ENCODE measurements around the gene ZSWIM3.

ZSWIM3 gene

DNA sequence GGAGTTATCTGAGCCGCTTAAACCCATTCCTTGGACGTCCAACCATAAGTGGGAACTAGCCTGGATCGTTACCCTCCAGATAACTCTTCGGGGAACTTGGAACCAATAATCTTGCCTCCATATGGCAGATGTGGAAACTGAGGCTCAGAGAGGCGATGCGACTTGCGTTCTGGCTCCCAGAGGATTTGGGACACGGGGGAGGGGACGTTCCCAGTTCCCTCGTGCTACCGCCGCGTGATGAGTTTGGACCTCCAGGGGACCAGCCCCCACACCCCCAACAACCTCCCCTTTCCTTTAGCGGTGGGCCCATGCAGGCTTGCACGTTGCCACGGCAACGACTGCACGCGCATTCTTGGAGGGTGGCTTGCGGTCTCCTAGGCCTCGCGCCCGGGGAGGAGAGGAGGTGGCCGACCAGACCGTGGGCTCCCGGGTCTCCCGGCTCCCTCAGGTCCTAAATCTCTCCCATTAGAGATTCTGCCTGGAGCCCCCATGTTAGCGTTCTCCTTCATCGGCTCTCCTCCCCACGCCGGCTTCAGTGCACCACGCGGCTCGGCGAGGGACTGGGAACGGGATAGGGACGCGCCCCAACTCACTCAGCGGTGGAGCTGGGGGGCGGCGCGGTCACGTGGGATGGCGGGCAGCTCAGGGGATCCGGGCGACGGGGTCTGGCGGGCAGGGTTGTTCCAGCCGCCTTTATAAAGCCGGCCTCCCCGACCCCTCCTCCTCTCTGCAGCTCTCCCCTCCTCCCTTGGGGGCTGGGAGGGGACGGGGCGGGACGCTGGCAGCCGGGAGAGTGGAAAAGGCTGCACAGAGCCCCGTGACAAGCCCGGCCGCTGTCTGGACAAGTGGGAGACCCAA is 54.3 kb downstream of the ZSWIM3 start, which contains the start of gene PLTP:
TSS of gene PLTP (minus strand) at position 670 of the 858 bp plus-strand sequence. CDS start 703 bp downstream, outside the sequence.
- peak within 1 kb of the TSS; percentile 53 for H3K4me3 ChIP-seq (replicated peaks; ENCODE audit: low read depth, low read length)
- DNase-seq (ENCODE audit: extremely low read depth, insufficient read length): peak; percentile 50

DNA sequence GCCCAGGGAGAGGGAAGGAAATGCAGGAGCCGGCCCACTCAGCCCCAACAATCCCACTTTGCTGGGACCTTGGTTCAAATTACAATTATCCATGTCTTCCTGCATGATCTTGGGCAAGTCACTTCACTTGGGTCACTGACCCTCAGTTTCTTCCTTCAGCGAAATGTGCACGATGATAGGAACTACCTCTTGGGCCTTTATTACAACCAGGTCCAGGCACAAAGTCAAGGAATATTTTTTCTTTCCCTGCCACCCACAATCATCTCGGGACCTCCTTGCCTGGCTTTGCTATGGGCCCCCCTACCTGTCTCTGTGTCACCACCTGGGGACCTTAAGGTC is 54.9 kb downstream of the ZSWIM3 start:
- TF ChIP-seq, protein P1, sequence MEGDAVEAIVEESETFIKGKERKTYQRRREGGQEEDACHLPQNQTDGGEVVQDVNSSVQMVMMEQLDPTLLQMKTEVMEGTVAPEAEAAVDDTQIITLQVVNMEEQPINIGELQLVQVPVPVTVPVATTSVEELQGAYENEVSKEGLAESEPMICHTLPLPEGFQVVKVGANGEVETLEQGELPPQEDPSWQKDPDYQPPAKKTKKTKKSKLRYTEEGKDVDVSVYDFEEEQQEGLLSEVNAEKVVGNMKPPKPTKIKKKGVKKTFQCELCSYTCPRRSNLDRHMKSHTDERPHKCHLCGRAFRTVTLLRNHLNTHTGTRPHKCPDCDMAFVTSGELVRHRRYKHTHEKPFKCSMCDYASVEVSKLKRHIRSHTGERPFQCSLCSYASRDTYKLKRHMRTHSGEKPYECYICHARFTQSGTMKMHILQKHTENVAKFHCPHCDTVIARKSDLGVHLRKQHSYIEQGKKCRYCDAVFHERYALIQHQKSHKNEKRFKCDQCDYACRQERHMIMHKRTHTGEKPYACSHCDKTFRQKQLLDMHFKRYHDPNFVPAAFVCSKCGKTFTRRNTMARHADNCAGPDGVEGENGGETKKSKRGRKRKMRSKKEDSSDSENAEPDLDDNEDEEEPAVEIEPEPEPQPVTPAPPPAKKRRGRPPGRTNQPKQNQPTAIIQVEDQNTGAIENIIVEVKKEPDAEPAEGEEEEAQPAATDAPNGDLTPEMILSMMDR (IDR thresholded peaks at IDR 0.05; ENCODE audit: insufficient read depth, low read length, poor library complexity, severe bottlenecking): no peak
- Histone ChIP-seq H3K4me3 (replicated peaks; ENCODE audit: low read depth, low read length) (peak overlapping the region; percentile 53), H3K36me3 (ENCODE audit: control insufficient read depth, insufficient read depth, low read length) (no peaks in the 10 kb centered on the region; the same call in 1 of the 2 replicates), H3K27me3 (replicated peaks; ENCODE audit: control insufficient read depth, insufficient read depth, low read length) (no peaks in the 10 kb centered on the region)
- DNase-seq (ENCODE audit: extremely low read depth, insufficient read length): no peak

More for the DNA sequence above, 54.3 kb downstream of the ZSWIM3 start, which contains the start of gene PLTP:
- TF ChIP-seq, protein P1 (IDR thresholded peaks at IDR 0.05; ENCODE audit: insufficient read depth, low read length, poor library complexity, severe bottlenecking): no peak
- Histone ChIP-seq H3K27me3 (replicated peaks; ENCODE audit: control insufficient read depth, insufficient read depth, low read length) (no peaks in the 10 kb centered on the region), H3K36me3 (ENCODE audit: control insufficient read depth, insufficient read depth, low read length) (no peaks in the 10 kb centered on the region; the same call in 1 of the 2 replicates)

DNA sequence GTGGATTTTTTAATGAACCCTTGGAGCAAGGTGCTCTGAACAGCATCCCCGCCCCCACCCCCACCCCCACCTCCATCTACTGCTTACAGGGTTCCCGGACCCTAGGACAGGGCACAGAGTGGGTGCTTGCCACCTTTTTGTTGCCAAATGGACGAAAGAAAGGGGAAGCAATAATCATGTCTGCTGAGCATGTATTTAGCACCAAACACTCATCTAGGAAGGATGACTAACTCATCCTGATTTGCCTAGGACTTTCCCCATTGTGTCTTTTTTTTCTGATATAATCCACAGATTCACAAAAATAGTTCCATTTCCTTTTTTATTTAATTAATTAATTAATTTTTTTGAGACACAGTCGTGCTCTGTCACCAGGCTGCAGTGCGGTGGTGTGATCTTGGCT is 55.7 kb downstream of the ZSWIM3 start:
- Histone ChIP-seq H3K4me3 (replicated peaks; ENCODE audit: low read depth, low read length) (no peak overlapping the region), H3K36me3 (ENCODE audit: control insufficient read depth, insufficient read depth, low read length) (no peaks in the 10 kb centered on the region), H3K27me3 (replicated peaks; ENCODE audit: control insufficient read depth, insufficient read depth, low read length) (no peaks in the 10 kb centered on the region)
- TF ChIP-seq, protein P1 (IDR thresholded peaks at IDR 0.05; ENCODE audit: insufficient read depth, low read length, poor library complexity, severe bottlenecking): no peak
- DNase-seq (ENCODE audit: extremely low read depth, insufficient read length): no peak

DNA sequence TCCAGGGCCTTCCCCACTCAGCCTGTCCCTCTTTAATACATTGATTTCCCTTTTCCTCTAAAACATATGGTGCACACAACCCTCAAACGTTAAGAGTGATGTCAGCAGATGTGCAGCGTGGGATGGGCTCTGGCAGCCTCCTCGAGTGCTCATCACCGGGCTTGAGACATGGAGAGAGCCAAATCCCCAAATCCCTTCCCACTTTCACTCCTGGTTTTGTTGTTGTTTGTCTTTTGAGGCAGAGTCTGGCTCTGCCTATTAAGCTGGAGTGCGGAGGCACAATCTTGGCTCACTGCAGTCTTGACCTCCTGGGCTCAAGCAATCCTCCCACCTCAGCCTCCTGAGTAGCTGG is 60.4 kb downstream of the ZSWIM3 start:
- DNase-seq (ENCODE audit: extremely low read depth, insufficient read length): no peak
- Histone ChIP-seq H3K4me3 (replicated peaks; ENCODE audit: low read depth, low read length) (no peak overlapping the region), H3K36me3 (ENCODE audit: control insufficient read depth, insufficient read depth, low read length) (no peaks in the 10 kb centered on the region), H3K27me3 (replicated peaks; ENCODE audit: control insufficient read depth, insufficient read depth, low read length) (no peaks in the 10 kb centered on the region)
- TF ChIP-seq, protein P1 (IDR thresholded peaks at IDR 0.05; ENCODE audit: insufficient read depth, low read length, poor library complexity, severe bottlenecking): no peak

DNA sequence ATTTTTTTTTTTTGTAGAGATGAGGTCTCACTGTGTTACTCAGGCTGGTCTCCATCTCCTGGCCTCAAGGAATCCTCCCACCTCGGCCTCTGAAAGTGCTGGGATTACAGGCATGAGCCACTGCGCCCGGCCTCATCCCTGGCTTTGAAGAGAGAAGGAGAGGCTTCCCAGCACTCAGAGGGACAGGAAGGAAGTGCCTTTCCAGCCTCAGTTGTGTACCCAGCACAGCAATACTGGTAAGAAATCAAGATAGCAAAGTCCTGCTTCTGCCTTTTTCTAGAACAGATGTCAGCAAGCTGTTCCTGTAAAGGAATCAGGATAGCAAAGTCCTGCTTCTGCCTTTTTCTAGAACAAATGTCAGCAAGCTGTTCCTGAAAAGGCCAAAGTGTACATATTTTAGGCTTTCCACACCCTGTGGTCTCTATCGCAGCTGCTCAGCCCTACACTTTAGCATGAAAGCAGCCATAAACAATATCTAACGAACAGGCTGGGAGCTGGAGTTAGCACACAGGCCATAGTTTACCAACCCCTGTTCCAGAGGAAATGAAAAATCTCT is 60.8 kb downstream of the ZSWIM3 start:
- H3K4me3 ChIP-seq (replicated peaks; ENCODE audit: low read depth, low read length): no peak overlapping the region
- TF ChIP-seq, protein P1 (IDR thresholded peaks at IDR 0.05; ENCODE audit: insufficient read depth, low read length, poor library complexity, severe bottlenecking): no peak
- no peaks in the 10 kb centered on the region for H3K36me3 ChIP-seq (ENCODE audit: control insufficient read depth, insufficient read depth, low read length)
- no peak for DNase-seq (ENCODE audit: extremely low read depth, insufficient read length)
- H3K27me3 ChIP-seq (replicated peaks; ENCODE audit: control insufficient read depth, insufficient read depth, low read length): no peaks in the 10 kb centered on the region

Data from GM06990 (cell line).